SKM-1 treated with dmso at 0.1 percent for 144 hours (cell line): ENCODE results near the gene RIN1.
"Not testable (repeated sequence)": the region's sequence is repeated elsewhere in the genome, so short reads cannot be mapped to it uniquely, and the experiment has no call there.

Source experiments
- DNase-seq: peaks from one replicate; lab custom pipeline; 2025; ENCODE audit not compliant: unreplicated experiment; lab: John Stamatoyannopoulos, UW

The RIN1 gene

GRCh38 chr11:66359662-66360087 lies 23.4 kb upstream of the RIN1 start:
- DNase-seq: no peak

- DNase-seq: not testable (repeated sequence)
Measured at GRCh38 chr11:66350560-66351235, 14.5 kb upstream of the RIN1 start.

- DNase-seq: no peak
Measured at GRCh38 chr11:66349084-66349386, 12.8 kb upstream of the RIN1 start.

GRCh38 chr11:66347425-66348276 lies 11.4 kb upstream of the RIN1 start, which contains the start of gene B4GAT1:
Gene B4GAT1 (minus strand): TSS chr11:66347629. CDS start chr11:66347545, 84 bp downstream.
- peak; percentile 91 for DNase-seq

GRCh38 chr11:66346476-66347424 lies 10.5 kb upstream of the RIN1 start:
- DNase-seq: no peak

GRCh38 chr11:66345316-66345649 lies 9.0 kb upstream of the RIN1 start:
- no peak for DNase-seq

- peak; percentile 78 for DNase-seq
Measured at GRCh38 chr11:66344550-66345315, 8.5 kb upstream of the RIN1 start, which contains the start of gene BRMS1. Gene BRMS1 (minus strand): TSS chr11:66345104. CDS start chr11:66342234, 2,870 bp downstream.

- no peak for DNase-seq
Measured at GRCh38 chr11:66343176-66343575, 6.9 kb upstream of the RIN1 start.

- DNase-seq: no peak
Measured at GRCh38 chr11:66341502-66342126, 5.4 kb upstream of the RIN1 start.

GRCh38 chr11:66340596-66341501 lies 4.6 kb upstream of the RIN1 start:
- no peak for DNase-seq

- no peak for DNase-seq
Measured at GRCh38 chr11:66339686-66340483, 3.7 kb upstream of the RIN1 start.

GRCh38 chr11:66339162-66339675 lies 3.0 kb upstream of the RIN1 start:
- DNase-seq: no peak

GRCh38 chr11:66338276-66339161 lies 2.3 kb upstream of the RIN1 start:
- DNase-seq: no peak

- DNase-seq: no peak
Measured at GRCh38 chr11:66337103-66337899, 1.1 kb upstream of the RIN1 start.

GRCh38 chr11:66335531-66336233 lies 552 bp downstream of the RIN1 start:
- peak; percentile 20 for DNase-seq
